ENCODE results near the gene BSND.
"Not testable (repeated sequence)": the region's sequence is repeated elsewhere in the genome, so short reads cannot be mapped to it uniquely, and the experiment has no call there.

BSND gene

GRCh38 chr1:54998677-54999076, at the start of gene BSND:
Gene BSND (plus strand): TSS chr1:54998933. CDS start chr1:54999187, 254 bp downstream.
- DNase-seq = peak; percentile 40

DNA sequence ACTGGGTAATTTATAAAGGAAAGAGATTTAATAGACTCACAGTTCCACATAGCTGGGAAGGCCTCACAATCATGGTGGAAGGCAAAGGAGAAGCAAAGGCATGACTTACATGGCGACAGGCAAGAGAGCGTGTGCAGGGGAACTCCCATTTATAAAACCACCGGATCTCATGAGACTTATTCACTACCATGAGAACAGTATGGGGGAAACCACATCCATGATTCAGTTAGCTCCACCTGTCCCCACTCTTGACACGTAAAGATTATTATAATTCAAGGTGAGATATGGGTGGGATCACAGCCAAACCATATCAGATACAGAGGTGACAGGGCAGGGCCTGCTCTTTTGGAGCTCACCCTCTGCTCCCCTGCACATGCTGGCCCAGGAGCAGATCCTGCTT, 49.7 kb upstream of the BSND start:
- no peak for DNase-seq

DNA sequence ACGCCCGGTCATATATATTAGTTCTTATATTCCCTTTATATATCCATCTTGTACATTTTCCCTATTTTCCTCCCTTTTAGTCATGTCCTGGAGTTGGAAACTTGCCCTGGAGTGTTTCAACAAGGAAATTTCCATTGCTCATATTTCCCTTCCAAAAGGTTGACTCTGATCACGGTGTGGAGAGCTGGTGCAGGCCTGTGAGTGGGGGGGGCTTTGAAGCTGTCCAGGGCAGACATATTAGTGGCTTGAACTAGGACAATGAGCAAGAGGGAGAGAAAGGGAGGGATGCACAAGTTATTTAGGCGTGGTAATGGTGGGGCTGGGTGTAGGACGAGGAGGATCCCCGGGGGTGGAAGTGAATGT, 48.7 kb upstream of the BSND start:
- DNase-seq = no peak

DNA sequence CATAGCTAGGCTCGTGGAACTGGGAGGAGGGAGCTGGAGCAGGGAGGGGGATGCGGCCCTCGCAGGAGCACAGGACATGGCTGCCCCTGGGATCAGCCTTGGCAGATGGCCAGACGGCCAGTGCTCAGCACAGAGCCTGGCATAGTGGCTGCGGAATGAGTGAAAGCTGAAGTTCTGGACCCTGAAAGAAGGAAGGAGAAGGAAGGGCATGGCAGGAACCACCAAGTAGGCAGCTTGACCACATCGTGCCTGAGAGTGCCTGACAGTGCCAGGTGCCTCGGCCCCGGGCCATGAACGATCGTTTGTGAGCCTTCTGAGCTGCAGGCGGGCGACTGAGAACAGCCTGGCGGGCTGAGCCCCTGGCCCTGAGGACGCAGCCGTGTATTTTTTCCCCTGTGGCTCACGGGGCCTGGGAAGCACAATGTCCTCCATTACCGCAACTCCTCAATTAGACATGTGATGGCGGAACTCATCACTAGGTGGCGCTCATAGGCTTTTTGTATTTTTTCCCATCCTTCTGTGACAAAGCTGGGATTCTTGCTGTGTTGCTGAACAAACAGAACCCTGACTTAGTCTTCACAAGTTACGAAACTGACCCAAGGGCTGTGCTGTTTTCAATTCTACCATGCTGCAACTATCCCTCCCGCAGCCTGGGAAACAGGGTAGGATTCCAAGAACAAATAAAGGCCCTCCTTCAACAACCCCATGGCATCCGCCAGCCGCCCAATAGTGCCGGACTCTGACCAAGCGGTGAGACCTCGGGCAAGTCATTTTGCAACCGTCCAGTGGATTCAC, 48.2 kb upstream of the BSND start:
- peak; percentile 71 for DNase-seq

DNA sequence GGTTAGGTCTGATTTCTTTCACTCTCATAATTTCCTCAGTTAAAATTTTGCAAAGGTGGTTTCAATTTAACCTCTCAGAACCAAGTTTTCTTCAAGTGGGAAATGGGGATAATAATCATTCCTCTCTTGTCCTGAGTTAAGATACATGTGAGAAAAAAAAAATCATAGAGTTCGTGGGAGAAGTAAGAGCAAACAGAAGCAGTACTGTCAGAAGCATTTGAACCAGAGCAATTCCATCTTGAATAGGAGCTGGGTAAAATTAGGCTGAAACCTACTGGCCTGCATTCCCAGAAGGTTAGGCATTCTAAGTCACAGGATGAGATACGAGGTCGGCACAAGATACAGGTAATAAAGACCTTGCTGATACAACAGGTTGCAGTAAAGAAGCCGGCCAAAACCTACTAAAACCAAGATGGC, 46.9 kb upstream of the BSND start:
- DNase-seq = no peak

DNA sequence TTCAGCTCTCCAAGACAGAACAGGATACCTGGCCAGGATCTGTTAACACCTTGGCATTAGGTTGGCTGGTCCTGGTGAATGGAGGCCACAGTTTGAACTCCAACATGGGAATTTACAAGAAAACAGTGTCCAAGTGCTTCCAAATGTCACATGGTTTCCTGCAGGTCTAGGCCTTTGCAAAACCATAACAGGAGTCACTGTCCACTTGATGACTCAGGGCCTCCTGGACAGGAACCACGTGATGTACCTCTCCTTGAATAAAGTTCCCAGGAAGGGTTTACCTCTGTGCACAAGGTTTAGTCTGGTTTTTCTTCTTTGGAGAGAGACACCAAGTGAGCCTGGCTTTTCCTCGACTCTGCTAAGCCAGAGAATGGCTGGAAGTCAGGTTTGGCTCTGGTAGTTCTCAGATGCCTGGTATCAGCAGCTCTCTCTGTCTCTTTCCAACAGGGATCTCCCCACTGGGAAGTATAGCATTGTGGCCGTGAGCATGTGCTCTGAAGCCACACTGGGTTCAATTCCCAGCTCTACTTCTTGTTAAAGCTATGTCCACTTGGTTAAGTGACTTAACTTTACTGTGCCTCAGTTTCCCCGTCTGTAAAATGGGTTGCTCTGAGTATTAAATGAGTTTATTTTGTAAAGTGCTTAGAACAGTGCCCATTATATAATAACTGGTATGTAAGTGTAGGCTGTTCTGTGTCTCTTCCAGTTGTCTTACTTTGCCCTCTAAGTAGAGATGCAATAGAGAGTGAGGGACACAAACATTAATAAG, 45.6 kb upstream of the BSND start:
- no peak for DNase-seq

GRCh38 chr1:54953846-54954245, 44.9 kb upstream of the BSND start:
- no peak for DNase-seq

GRCh38 chr1:54955359-54955758, 43.4 kb upstream of the BSND start:
- no peak for DNase-seq

DNA sequence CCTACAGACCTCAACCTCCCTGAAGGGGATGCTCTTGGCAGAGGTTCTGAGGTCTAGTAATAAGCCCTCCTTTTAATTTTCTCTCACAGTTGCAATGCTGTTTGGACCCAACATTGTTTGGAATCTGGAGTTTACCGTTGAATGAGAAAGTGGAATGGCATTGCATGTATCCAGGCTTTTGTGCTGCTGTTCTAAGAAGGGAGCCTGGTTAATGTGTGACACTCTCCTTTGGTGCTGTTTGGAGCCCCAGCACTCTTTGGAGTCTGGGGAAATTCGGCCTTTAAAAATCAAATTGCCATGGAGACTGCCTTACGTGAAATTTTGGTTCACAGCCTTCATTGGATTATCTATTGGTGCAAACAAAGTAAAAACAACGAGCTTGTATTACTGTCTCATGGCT, 42.0 kb upstream of the BSND start:
- no peak for DNase-seq

DNA sequence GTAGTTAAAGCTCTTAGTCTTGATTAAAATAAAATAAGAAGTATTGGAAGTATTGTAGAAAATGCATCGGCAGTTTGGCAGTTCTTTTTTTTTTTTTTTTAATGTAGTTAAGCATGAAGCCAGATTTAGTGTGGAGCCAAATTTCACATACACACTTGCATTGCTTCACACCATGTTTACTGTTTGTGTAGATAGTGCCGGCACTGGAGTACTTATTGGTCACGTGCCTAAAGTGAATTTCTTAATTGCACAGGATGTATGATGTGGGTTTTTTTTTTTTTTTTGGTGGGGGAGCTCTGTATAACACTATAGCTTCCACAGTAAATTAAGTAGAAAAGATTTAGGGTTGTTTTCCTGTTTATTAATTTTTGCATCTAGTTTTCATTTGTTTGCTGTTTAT, 39.5 kb upstream of the BSND start:
- DNase-seq = no peak

GRCh38 chr1:54962612-54963395, 35.9 kb upstream of the BSND start:
- no peak for DNase-seq

DNA sequence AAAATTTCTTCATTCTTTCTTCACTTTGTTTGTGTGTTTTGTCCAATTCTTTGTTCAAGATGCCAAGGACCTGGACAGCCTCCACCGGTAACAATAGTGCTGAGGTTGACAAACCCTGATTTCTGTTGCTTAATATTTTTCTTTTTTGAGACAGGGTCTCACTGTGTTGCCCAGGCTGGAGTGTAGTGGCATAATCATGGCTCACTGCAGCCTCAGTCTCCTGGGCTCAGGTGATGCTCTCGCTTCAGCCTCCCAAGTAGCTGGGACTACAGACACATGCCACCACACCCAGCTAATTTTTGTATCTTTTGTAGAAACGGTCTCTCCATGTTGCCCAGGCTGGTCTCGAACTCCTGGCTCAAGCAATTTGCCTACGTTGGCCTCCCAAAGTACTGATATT, 34.9 kb upstream of the BSND start:
- DNase-seq = not testable (repeated sequence)

- no peak for DNase-seq
Measured at GRCh38 chr1:54965624-54966340, 33.0 kb upstream of the BSND start.

GRCh38 chr1:54967372-54967771, 31.4 kb upstream of the BSND start:
- DNase-seq = no peak

DNA sequence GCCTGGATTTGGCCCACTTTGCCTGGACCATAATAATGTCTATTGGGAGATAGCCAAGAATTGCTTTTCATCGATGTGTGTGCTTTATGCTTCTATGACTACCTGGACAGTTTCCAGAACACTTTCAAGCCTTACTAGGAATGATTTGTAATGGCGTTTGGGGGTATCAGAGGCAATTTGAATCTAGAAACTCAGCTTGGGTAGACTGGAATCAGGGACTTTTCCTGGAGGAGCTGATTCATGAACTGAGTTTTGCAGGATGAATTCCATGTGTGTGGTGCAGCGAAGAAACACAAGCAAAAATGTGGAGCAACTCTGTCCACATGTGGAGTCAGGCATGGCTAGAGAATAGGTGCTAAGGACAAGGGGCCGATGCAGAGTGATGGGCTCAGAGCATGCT, 30.2 kb upstream of the BSND start:
- no peak for DNase-seq

DNA sequence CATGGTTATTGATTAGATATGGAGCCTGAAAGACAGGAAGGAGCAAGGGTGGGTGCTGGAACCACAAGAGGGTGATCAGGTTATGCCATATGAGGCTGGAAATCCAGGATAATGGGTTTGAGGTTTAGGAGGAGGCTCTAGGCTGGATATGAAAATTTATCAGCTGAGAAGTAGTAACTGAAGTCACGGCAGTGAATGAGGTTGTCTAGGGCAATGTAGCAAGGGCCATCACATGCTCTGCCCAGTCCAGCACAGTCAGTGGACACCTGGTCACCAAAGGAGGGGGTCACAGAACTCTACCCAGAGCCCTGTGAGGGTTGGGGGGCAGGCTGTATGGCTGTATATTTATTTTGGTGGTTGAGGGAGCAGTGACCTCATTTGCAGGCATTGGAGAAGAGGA, 28.9 kb upstream of the BSND start:
- DNase-seq = no peak

- DNase-seq = no peak
Measured at GRCh38 chr1:54970901-54971300, 27.8 kb upstream of the BSND start.

DNA sequence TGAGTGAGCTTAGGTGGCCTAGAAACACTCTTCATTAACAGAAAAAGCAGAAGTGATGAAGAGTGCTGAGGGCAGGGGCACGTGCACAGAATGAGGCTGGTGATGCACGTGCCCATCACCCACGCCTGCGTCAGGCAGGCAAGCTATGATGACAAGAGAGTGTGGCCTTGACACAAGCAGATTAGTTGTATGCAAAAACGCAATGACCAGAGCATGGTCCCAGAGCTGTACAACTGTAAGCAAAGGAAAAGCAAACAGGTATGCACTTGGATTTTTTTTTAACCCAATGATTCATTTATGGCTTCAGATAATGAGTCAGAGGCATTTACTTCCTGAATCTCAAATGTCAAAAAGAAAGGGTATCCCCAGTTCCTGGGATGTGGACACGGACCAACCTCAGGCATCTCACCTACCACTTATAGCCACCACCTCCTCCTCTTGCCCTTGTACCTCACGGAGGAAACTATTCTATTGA, 27.4 kb upstream of the BSND start:
- DNase-seq = no peak

DNA sequence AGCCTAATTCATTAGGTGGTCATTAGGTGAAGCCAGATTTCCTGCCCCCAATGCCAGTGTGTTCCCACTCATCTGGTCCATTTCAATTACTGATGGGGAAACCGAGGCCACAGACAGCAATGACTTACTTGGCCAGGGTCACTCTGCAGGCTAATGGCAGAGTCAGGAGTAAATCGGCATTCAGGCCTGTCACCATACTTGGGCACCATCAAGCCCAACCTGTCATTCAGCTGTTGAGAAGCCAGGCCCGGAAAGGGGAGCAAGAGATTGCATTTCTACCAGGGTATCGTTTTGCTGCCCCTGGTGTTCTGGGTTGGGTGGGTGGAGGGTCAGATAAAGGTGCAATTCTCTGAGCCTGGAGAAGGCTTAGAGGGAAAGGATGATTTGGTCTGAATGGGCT, 26.3 kb upstream of the BSND start:
- DNase-seq = no peak

- peak; percentile 40 for DNase-seq
Measured at GRCh38 chr1:54973205-54973921, 25.4 kb upstream of the BSND start.

GRCh38 chr1:54975356-54976108, 23.2 kb upstream of the BSND start:
- DNase-seq = peak; percentile 48
